Erythroblast (primary cell): ENCODE data around the gene ABLIM2.

Experiments
- GATA1 ChIP-seq: IDR thresholded peaks from 2 replicates; pipeline ENCODE4 v1.6.1; 2011; ENCODE audit warnings: low read depth, mild to moderate bottlenecking, control low read depth, low read length, moderate library complexity
- POLR2A ChIP-seq: IDR thresholded peaks from 2 replicates; pipeline ENCODE4 v1.6.1; 2011; ENCODE audit warnings: mild to moderate bottlenecking, low read length

DNA sequence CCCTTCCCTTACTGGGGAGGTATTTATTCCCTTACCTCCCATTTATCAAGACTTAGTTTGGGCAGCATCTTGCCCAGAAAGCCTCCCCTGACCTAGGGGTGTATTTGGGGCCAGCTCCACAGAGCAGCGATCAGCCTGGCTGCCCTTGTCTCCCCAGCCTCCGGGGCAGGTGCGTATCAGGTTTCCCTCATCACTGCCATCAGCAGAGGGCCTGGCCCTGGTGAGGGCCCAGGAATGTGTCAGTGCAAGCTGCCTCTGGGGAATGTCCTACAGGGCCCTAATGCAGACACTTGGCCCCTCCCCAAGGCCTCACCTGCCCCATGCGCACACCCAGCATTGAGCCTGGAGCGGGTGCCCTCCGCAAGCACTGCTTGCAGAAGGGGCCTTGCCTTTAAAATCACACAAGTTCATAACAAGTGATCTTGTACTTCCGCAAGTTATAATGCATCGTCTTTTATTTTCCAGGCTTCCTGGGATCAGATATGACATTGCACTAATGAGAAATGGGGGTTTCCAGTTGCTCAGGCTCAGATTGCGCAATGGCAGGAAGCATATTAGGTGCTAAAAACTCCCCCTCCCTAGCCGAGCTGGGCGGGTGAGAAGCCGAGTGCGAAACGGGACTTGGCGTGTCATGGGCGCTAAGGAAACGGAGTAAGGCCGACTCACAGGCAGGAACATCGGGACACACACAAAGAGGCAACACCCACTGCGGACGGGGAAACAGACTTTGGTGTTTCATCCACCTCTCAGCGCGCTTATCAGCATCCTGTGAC is 193.5 kb downstream of the ABLIM2 start:
- TF ChIP-seq POLR2A (no peak), GATA1 (no peak)
